PFSK-1 (cell line): Measurements from ENCODE around the gene SCAMP1.

Experiments
- FOXP2 ChIP-seq: optimal IDR thresholded peaks from 2 replicates; pipeline ENCODE3; 2011; ENCODE audit warnings: borderline replicate concordance, control low read depth, inconsistent platforms; ENCODE audit not compliant: insufficient read depth; ENCODE audit errors: extremely low read length, extremely low read depth
- POLR2AphosphoS5 ChIP-seq: IDR thresholded peaks from 2 replicates; pipeline ENCODE4 v1.6.1; 2012; ENCODE audit warnings: low read depth, mild to moderate bottlenecking, control low read depth, low read length, moderate library complexity
- SIN3A ChIP-seq: IDR thresholded peaks from 2 replicates; pipeline ENCODE4 v1.6.1; 2012; ENCODE audit warnings: mild to moderate bottlenecking, low read length, moderate library complexity, borderline replicate concordance; ENCODE audit not compliant: insufficient read depth
- TAF1 ChIP-seq: IDR thresholded peaks from 2 replicates; pipeline ENCODE4 v1.6.1; 2012; ENCODE audit warnings: low read length, control low read depth, borderline replicate concordance; ENCODE audit not compliant: insufficient read depth
- TF ChIP-seq, protein P1 (sequence below), 2 experiments: IDR thresholded peaks; 2 replicates each; pipeline versions ENCODE4 v1.6.1 to v1.8.0; 2011 to 2012; ENCODE audit warnings: low read depth in 2 of 2, low read length in 2 of 2, control low read depth in 1 of 2, inconsistent platforms in 1 of 2, mild to moderate bottlenecking in 1 of 2, moderate library complexity in 1 of 2; ENCODE audit not compliant: insufficient read depth in 1 of 2

The SCAMP1 gene

DNA sequence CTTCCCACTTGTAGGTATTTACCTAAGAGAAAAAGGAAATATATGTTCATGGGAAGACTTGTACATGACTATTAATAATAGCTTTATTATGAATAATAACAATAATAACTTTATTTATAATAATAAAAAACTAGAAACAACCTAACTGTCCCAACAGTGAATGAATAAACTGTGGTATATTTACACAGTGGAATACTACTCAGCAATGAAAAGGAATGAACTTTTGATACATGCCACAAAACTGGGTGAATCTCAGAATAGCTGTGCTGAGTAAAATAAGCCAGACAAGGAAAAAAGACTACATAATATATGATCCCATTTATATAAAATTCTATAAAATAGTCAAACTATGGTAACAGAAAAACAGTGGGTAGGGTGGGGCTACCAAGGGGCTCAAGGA is 88.7 kb downstream of the SCAMP1 start:
- TF ChIP-seq, protein P1, sequence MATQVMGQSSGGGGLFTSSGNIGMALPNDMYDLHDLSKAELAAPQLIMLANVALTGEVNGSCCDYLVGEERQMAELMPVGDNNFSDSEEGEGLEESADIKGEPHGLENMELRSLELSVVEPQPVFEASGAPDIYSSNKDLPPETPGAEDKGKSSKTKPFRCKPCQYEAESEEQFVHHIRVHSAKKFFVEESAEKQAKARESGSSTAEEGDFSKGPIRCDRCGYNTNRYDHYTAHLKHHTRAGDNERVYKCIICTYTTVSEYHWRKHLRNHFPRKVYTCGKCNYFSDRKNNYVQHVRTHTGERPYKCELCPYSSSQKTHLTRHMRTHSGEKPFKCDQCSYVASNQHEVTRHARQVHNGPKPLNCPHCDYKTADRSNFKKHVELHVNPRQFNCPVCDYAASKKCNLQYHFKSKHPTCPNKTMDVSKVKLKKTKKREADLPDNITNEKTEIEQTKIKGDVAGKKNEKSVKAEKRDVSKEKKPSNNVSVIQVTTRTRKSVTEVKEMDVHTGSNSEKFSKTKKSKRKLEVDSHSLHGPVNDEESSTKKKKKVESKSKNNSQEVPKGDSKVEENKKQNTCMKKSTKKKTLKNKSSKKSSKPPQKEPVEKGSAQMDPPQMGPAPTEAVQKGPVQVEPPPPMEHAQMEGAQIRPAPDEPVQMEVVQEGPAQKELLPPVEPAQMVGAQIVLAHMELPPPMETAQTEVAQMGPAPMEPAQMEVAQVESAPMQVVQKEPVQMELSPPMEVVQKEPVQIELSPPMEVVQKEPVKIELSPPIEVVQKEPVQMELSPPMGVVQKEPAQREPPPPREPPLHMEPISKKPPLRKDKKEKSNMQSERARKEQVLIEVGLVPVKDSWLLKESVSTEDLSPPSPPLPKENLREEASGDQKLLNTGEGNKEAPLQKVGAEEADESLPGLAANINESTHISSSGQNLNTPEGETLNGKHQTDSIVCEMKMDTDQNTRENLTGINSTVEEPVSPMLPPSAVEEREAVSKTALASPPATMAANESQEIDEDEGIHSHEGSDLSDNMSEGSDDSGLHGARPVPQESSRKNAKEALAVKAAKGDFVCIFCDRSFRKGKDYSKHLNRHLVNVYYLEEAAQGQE (IDR thresholded peaks at IDR 0.05; ENCODE audit: insufficient read depth in 1 of 2, low read depth in 2 of 2, low read length in 2 of 2), result no peak
- no peak for TF ChIP-seq FOXP2
- TF ChIP-seq TAF1, result no peak
- no peak for TF ChIP-seq SIN3A
- no peak for TF ChIP-seq POLR2AphosphoS5

DNA sequence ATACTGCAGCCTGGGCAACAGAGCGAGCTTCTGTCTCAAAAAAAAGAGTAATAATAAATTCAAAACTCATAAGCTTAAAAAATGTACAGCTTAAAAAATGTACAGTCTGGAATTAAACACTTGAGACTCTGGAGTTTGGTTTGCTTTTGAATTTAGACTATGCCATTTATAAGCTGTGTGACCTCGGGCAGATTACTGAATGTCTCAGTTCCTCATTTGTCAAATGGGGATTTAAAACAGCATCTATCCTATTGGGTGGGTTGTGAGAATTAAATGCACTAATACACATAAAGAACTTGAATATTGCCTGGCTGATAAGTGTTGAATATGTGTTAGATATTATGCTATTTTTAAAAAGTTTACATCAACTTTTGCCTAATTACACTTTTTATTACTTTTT is 98.4 kb downstream of the SCAMP1 start:
- TF ChIP-seq, protein P1 (IDR thresholded peaks at IDR 0.05; ENCODE audit: insufficient read depth in 1 of 2, low read depth in 2 of 2, low read length in 2 of 2), result no peak
- TF ChIP-seq FOXP2, result no peak
- no peak for TF ChIP-seq TAF1
- TF ChIP-seq SIN3A, result no peak
- TF ChIP-seq POLR2AphosphoS5, result no peak

DNA sequence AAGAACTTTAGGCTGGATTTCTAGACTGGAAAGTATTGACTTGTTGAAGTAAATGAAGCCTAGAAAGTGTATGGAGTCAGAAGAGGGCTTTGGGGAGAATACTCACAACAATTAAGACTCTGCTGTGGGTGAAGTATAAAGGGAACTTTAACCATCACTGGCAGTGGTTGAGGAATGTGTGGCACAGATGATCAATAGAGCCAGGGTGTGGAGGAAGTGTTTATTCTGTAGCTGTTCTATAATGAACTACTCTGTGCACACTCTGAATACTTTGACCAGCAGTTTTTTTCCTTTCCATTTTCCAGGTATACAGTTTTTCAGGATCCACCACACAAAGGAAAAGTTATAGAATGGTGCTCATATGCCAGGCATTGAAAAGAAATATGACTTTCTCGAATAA is 106.7 kb downstream of the SCAMP1 start:
- TF ChIP-seq TAF1 (no peak), FOXP2 (no peak), SIN3A (no peak), POLR2AphosphoS5 (no peak)
- TF ChIP-seq, protein P1 (IDR thresholded peaks at IDR 0.05; ENCODE audit: insufficient read depth in 1 of 2, low read depth in 2 of 2, low read length in 2 of 2), result no peak

DNA sequence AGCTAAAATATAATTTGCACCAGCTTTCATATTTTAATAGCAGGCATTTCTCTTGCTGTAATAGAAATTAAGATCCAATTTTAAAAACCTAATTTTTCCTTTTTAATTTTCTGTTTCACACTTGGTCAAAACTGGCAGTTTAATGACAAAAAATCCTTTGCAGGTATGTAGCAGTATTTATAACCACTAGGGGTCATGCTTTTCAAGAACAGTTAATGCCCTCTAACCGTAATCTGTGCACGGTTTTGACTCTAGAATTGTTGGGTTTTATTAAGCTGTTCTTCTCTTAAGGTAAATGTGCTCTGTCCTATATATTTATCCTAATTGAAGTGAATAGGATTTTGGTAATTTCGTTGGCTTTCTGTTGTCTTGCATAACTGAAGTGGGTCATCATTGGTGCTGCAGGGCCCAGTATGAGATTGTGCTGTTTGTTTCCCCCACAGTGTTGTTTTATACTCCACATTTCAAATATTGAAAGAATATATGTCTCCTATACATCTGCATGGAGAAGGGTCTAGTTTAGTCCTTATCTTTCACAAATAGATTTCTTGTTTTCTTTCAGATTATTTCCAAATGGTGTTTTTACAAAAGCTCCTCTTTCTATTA is 107.4 kb downstream of the SCAMP1 start:
- TF ChIP-seq, protein P1 (IDR thresholded peaks at IDR 0.05; ENCODE audit: insufficient read depth in 1 of 2, low read depth in 2 of 2, low read length in 2 of 2), result no peak
- TF ChIP-seq SIN3A, result no peak
- no peak for TF ChIP-seq FOXP2
- TF ChIP-seq POLR2AphosphoS5, result no peak
- TF ChIP-seq TAF1, result no peak

DNA sequence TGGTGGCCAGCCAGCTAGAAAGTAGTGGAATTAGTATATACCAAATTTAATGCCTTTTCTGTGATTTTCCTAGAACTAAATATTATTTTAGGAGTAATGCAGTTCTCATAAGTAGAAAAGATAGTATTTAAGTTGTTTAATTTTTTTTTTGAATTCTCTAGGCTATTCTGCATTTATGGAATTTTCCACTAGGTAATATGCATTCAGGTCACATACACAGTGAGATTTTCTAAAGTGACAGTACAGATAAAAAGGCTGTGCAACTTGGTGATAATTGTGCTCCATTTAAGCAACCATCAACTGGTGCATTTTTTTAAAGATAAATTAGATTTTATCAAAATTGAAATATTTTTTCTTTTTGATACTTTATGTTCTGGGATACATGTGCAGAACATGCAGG is 111.5 kb downstream of the SCAMP1 start:
- TF ChIP-seq FOXP2, result no peak
- TF ChIP-seq TAF1, result no peak
- TF ChIP-seq SIN3A, result no peak
- TF ChIP-seq, protein P1 (IDR thresholded peaks at IDR 0.05; ENCODE audit: insufficient read depth in 1 of 2, low read depth in 2 of 2, low read length in 2 of 2), result no peak
- TF ChIP-seq POLR2AphosphoS5, result no peak
